Measurements from ENCODE around the gene CCDC146.

- TF ChIP-seq POLR2A (IDR thresholded peaks at IDR 0.05; ENCODE audit: low read depth, low read length) (no peak), SPI1 (IDR thresholded peaks at IDR 0.05; ENCODE audit: low read depth, low read length) (no peak), POLR2AphosphoS5 (IDR thresholded peaks at IDR 0.05; ENCODE audit: low read depth, low read length) (no peak), POU2F2 (IDR thresholded peaks at IDR 0.05; ENCODE audit: low read depth, low read length) (no peak), TAF1 (IDR thresholded peaks at IDR 0.05; ENCODE audit: low read depth, low read length) (no peak), PAX5 (IDR thresholded peaks at IDR 0.05; ENCODE audit: insufficient read depth, low read length, severe bottlenecking) (no peak)
Measured at GRCh38 chr7:77320714-77321113, 198.3 kb downstream of the CCDC146 start.
